Activated CD4-positive, CD25-positive, alpha-beta regulatory T cell treated with anti-CD3 and anti-CD28 coated beads, Interleukin-2, amount 50 U/mL, for 16 hours (primary cell): Measurements from ENCODE around the gene KCNJ8.
"Not testable (repeated sequence)": the region's sequence is repeated elsewhere in the genome, so short reads cannot be mapped to it uniquely, and the experiment has no call there.

Experiments used
- DNase-seq: peaks from one replicate; pipeline ENCODE4 v3.0.0-alpha.2; 2020; ENCODE audit warnings: low read depth, low spot score

Gene KCNJ8

DNA sequence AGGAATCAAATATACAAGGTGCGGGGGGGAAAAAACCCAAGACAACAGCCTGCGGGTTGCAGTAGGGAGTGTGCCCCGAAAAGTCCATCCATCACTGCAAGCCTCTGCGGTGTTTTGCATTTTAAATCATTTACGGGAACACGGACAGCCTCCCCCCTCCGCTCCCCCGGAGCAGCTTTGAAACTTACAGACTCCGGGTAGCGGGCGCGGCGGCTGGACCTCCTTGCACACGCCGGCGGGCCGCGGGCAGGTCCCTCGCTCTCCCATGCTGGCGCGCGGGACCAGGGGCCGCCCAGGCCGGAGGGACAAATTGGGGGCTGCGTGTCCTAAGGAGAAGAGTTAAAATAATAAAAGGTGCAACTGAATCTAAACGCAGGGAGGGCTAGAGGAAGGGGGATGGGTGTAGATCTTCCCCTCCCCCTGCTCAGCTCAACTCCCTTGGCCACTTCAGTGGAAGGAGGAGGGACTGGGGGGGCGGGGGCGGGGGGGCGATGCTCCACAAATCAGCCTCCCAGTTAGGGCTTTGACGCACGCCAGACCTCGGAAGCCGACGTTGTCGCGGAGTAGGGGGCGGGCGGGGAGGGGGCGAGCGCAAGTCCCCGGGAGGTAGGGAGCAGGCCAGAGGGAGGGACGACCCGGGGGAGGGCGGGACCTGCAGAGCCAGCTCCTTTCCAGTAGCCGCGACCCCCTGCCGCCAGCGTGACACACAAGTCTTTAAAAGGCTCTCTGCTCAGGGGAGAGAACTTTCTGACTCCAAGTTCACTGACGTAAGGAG is at the start of gene KCNJ8:
Gene KCNJ8 (minus strand): TSS at position 349 of the 775 bp plus-strand sequence. CDS start 1,090 bp downstream, outside the sequence.
- no peak for DNase-seq

DNA sequence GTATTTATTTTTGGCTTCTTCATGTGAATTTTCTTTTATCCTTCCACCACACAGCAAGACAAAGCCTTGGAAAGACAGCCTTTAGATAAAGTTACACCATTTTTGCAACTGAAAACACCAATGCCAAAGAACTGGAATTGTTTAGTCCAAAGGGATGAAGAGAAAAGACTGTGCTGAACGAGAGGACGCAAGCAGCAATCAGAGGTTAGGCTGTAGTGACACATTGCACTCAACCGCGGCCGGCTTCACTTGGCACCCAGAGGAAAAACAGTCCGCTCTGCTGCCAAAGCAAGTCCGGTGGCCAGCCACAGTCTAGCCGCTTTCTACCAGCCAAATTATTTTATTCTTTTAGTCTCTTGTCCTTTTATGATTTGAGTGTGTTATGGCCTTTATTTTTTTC is 49.1 kb upstream of the KCNJ8 start:
- no peak for DNase-seq

- no peak for DNase-seq
Measured at GRCh38 chr12:21819678-21820077, 45.2 kb upstream of the KCNJ8 start.

- no peak for DNase-seq
Measured at GRCh38 chr12:21819236-21819635, 44.7 kb upstream of the KCNJ8 start.

DNA sequence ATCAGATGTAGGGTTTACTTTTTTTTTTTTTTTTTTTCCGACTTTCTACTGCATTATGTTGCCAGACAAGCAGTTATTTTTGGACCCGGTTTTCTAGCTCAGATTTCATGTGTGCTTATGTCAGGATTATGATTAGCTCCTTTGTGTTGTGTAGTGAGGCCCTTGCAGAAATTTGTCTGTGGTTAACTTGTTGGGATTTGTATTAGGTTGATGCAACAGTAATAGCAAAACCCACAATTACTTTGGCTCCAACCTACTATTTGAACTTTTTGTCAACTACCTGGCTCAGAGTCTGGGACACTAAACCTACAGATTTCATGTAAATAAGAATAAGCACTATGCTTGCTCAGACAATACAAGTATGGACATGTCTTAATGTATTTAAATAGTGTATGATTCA is 44.1 kb upstream of the KCNJ8 start:
- DNase-seq, result no peak

GRCh38 chr12:21815306-21816062 is 41.0 kb upstream of the KCNJ8 start:
- DNase-seq, result no peak

DNA sequence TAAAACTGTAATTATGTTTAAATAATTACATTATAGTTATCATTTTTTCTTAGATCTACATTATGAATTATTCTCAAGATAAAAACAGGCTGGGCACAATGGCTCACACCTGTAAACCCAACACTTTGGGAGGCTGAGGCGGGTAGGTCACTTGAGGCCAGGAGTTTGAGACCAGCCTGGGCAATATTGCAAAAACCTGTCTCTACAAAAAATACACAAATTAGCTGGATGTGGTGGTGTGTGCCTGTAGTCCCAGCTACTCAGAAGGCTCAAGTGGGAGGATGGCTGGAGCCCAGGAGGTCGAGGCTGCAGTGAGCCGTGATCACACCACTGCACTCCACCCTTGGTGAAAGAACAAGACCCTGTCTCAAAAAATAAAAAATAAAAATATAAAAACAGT is 40.3 kb upstream of the KCNJ8 start:
- DNase-seq, result no peak

DNA sequence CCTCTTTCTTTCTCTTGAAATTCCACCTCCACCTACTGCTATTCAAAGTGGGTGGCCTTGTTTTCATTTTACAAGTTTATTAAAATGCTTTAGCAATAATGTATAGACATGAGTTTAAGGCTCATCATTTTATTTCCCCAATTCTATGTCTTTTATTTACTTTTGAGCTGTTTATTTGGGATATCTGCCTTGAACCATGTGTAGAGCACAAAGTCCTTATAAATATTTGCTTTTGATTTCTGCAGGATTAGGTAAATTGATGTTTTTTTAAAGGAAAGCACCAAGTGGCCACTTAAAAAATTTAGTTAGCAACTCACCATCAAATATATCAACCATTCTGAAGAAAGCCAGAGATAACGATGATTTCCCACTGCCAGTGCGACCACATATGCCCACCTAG is 39.8 kb upstream of the KCNJ8 start:
- no peak for DNase-seq

GRCh38 chr12:21813751-21814150 is 39.2 kb upstream of the KCNJ8 start:
- no peak for DNase-seq

DNA sequence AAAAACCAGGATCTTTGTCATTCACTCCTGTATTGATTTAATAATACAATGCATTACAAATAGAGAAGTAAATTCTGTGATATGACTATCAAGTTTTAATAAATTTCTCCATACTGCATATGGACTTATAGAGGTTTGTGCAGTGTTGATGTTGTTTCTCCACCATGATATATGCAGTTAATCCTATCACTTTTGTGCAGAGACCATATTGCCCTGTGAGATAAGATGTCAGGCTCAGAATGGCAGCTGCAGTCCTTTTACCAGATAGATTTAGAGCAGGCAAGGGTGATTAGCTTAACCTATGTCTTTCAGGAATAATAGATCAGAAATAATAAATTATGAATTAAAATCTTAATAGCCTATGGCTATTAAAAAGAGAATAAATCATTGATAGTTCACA is 38.6 kb upstream of the KCNJ8 start:
- DNase-seq, result no peak

GRCh38 chr12:21812340-21812739 is 37.8 kb upstream of the KCNJ8 start:
- not testable (repeated sequence) for DNase-seq

DNA sequence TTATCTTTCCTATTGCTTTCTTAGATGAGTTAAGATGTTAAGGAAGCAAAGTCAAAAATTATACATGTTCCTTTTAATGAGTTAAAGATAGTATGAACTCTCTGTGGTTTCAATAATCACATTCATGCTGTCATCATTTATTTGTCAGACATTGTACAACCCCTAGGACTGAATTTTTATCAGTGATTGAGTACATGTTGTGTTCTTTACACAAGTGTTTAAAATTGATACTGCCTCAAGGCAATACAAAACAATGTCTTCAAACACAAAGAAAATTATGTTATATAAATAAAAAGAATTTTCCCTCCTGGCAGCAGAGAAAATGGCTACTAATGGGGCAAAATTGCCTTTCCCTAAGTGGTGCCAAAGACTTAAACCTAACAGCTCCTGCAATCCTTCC is 34.6 kb upstream of the KCNJ8 start:
- DNase-seq, result no peak

GRCh38 chr12:21806255-21806654 is 31.7 kb upstream of the KCNJ8 start:
- DNase-seq, result no peak

GRCh38 chr12:21801522-21802288 is 27.2 kb upstream of the KCNJ8 start:
- no peak for DNase-seq

DNA sequence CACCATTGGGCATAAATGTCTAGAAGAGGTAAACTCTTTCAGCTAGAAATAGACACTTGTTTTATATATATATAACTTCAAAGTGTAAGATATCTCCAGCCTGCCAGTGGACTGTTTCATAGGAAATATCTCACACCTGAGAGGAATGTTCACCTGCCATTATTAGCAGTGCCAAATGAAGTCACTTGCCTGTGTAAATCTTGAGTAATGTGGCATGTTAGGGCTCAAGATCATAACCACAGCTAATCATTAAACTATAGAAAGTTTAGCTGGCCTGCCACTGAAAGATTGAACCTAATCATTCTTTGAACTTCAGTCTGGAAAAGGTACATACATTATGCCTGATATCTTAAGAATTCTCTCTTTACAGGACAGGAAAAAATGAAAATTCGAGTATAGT is 25.5 kb upstream of the KCNJ8 start:
- no peak for DNase-seq

- no peak for DNase-seq
Measured at GRCh38 chr12:21797539-21797938, 23.0 kb upstream of the KCNJ8 start.

- DNase-seq, result no peak
Measured at GRCh38 chr12:21795648-21796328, 21.3 kb upstream of the KCNJ8 start.

DNA sequence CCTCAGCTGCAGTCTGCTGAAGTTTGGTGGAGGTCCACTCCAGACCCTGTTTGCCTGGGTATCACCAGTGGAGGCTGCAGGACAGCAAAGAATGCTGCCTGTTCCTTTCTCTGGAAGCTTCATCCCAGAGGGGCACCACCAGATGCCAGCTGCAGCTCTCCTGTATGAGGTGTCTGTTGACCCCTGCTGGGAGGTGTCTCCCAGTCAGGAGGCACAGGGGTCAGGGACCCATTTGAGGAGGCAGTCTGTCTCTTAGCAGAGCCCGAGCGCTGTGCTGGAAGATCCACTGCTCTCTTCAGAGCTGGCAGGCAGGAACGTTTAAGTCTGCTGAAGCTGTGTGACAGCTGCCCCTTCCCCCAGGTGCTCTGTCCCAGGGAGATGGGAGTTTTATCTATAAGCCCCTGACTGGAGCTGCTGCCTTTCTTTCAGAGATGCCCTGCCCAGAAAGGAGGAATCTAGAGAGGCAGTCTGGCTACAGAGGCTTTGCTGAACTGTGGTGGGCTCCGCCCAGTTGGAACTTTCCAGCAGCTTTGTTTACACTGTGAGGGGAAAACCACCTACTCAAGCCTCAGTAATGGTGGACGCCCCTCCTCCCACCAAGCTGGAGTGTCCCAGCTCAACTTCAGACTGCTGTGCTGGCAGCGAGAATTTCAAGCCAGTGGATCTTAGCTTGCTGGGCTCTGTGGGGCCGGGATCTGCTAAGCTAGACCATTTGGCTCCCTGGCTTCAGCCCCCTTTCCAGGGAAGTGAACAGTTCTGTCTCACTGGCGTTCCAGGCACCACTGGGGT is 20.5 kb upstream of the KCNJ8 start:
- not testable (repeated sequence) for DNase-seq

- DNase-seq, result not testable (repeated sequence)
Measured at GRCh38 chr12:21789687-21790086, 15.2 kb upstream of the KCNJ8 start.

- no peak for DNase-seq
Measured at GRCh38 chr12:21788089-21788983, 13.8 kb upstream of the KCNJ8 start.
